H1 (cell line): ENCODE results near the gene PARD3. TPM values are rescaled to one million over a fixed set of nuclear protein-coding genes. Genes with fewer than 3 reads are reported as not detected.

Source experiments
- CTCF ChIA-PET: fragments of 300-600 bp; sonication (Branson Sonifier 250); formaldehyde crosslinking; loops from one replicate; lab custom pipeline; 2021; ENCODE audit not compliant: partially characterized antibody; lab: Charles Lee
- POLR2A ChIA-PET: fragments of 300-600 bp; sonication (Branson Sonifier 250); formaldehyde crosslinking; loops from one replicate; lab custom pipeline; 2021; ENCODE audit warnings: inconsistent platforms; ENCODE audit not compliant: partially characterized antibody; lab: Charles Lee
- DNase-seq, 2 experiments: peaks; one replicate each; pipeline versions ENCODE4 v3.0.0 to v3.0.0-alpha.2; 2010 to 2022; ENCODE audit warnings: low spot score in 2 of 2, low read depth in 1 of 2, mixed read lengths in 1 of 2
- FAIRE-seq: peaks from 2 replicates; lab custom pipeline; 2011; peaks lifted over from hg19 to GRCh38; lab: Jason Lieb, UNC
- H2AFZ ChIP-seq: 2 replicates; pipeline ENCODE4 v1.8.1; 2012; ENCODE audit warnings: low read length, inconsistent platforms
- H2AK5ac ChIP-seq: 2 replicates; pipeline ENCODE4 v1.6.1; 2013; ENCODE audit warnings: low read depth, low read length
- H2BK120ac ChIP-seq: replicated peaks from 2 replicates; pipeline ENCODE3; 2013; ENCODE audit warnings: low read depth, low read length, inconsistent platforms
- H2BK12ac ChIP-seq: 2 replicates; pipeline ENCODE4 v1.6.1; 2013; ENCODE audit warnings: low read depth, low read length
- H2BK15ac ChIP-seq: 2 replicates; pipeline ENCODE4 v1.6.1; 2013; ENCODE audit warnings: low read length
- H2BK20ac ChIP-seq: 2 replicates; pipeline ENCODE4 v1.6.1; 2013; ENCODE audit warnings: low read length
- H2BK5ac ChIP-seq: 2 replicates; pipeline ENCODE4 v1.6.1; 2013; ENCODE audit warnings: low read depth, low read length
- H3K14ac ChIP-seq: 2 replicates; pipeline ENCODE4 v1.6.1; 2013; ENCODE audit warnings: inconsistent platforms; ENCODE audit not compliant: insufficient read length
- H3K18ac ChIP-seq: 2 replicates; pipeline ENCODE4 v1.6.1; 2013; ENCODE audit warnings: low read length; ENCODE audit errors: extremely low read depth
- H3K23ac ChIP-seq: 2 replicates; pipeline ENCODE4 v1.6.1; 2013; ENCODE audit warnings: inconsistent platforms; ENCODE audit not compliant: insufficient read length
- H3K23me2 ChIP-seq: 2 replicates; pipeline ENCODE4 v1.6.1; 2013; ENCODE audit warnings: low read depth, low read length
- H3K27ac ChIP-seq: 2 replicates; pipeline ENCODE4 v1.6.1; 2011; ENCODE audit warnings: low read depth, low read length, inconsistent platforms
- H3K27me3 ChIP-seq, 4 experiments: replicated peaks in 1 of 4; 1 replicate in 1 of 4; 2 replicates in 3 of 4; pipeline versions ENCODE4 v1.6.1 to v1.8.1; 2011 to 2013; ENCODE audit warnings: low read length in 3 of 4, mild to moderate bottlenecking in 3 of 4, inconsistent platforms in 2 of 4, mixed read lengths in 2 of 4, moderate library complexity in 1 of 4; ENCODE audit not compliant: control insufficient read depth in 3 of 4, insufficient read depth in 3 of 4; ENCODE audit errors: extremely low read depth in 1 of 4
- H3K36me3 ChIP-seq, 4 experiments: 2 replicates each; pipeline versions ENCODE4 v1.6.1 to v1.8.1; 2011 to 2013; ENCODE audit warnings: mild to moderate bottlenecking in 4 of 4, low read length in 3 of 4, moderate library complexity in 2 of 4, control low read depth in 1 of 4, inconsistent platforms in 1 of 4; ENCODE audit not compliant: insufficient read depth in 4 of 4, control insufficient read depth in 2 of 4
- H3K4ac ChIP-seq: replicated peaks from 2 replicates; pipeline ENCODE3; 2013; ENCODE audit warnings: low read length, low read depth, mixed read lengths, inconsistent platforms; ENCODE audit not compliant: insufficient read length
- H3K4me1 ChIP-seq, 4 experiments: replicated peaks in 1 of 4; 1 replicate in 1 of 4; 2 replicates in 3 of 4; pipeline versions ENCODE4 v1.6.1 to v1.8.1; 2011 to 2013; ENCODE audit warnings: low read length in 3 of 4, inconsistent platforms in 2 of 4, mixed read lengths in 1 of 4; ENCODE audit not compliant: insufficient read depth in 4 of 4, control insufficient read depth in 3 of 4
- H3K4me2 ChIP-seq, 2 experiments: 2 replicates each; pipeline versions ENCODE4 v1.6.1 to v1.8.1; 2011 to 2013; ENCODE audit warnings: low read depth in 2 of 2, low read length in 2 of 2, control low read depth in 1 of 2, inconsistent platforms in 1 of 2, mild to moderate bottlenecking in 1 of 2; ENCODE audit not compliant: insufficient read depth in 1 of 2
- H3K4me3 ChIP-seq, 4 experiments: fragments of 200-600, 300-600 bp in 1 of 4; sonication (generic), shearing (Covaris generic), sonication (Bioruptor Twin) in 1 of 4; 2 replicates each; pipeline versions ENCODE4 v1.5.1 to v1.8.1; 2011 to 2016; ENCODE audit warnings: low read length in 4 of 4, low read depth in 3 of 4, control low read depth in 2 of 4, inconsistent platforms in 2 of 4, mild to moderate bottlenecking in 2 of 4, mixed read lengths in 1 of 4, moderate library complexity in 1 of 4; ENCODE audit not compliant: insufficient read depth in 2 of 4; ENCODE audit errors: extremely low read depth in 1 of 4
- H3K56ac ChIP-seq: replicated peaks from 2 replicates; pipeline ENCODE3; 2013; ENCODE audit warnings: low read depth, mild to moderate bottlenecking, mixed read lengths, low read length, inconsistent platforms; ENCODE audit not compliant: insufficient read length
- H3K79me1 ChIP-seq: 2 replicates; pipeline ENCODE4 v1.6.1; 2013; ENCODE audit warnings: low read depth, low read length, control low read depth
- H3K79me2 ChIP-seq, 2 experiments: 2 replicates each; pipeline versions ENCODE4 v1.6.1 to v1.8.1; 2012 to 2013; ENCODE audit warnings: low read length in 2 of 2, mild to moderate bottlenecking in 2 of 2, inconsistent platforms in 1 of 2; ENCODE audit not compliant: insufficient read depth in 2 of 2, control insufficient read depth in 1 of 2
- H3K9ac ChIP-seq, 4 experiments: replicated peaks in 1 of 4; 1 replicate in 1 of 4; 2 replicates in 3 of 4; pipeline versions ENCODE4 v1.6.1 to v1.8.1; 2011 to 2013; ENCODE audit warnings: low read depth in 3 of 4, low read length in 3 of 4, control low read depth in 2 of 4, mild to moderate bottlenecking in 2 of 4, moderate library complexity in 2 of 4, inconsistent platforms in 1 of 4; ENCODE audit errors: extremely low read depth in 1 of 4
- H3K9me3 ChIP-seq, 2 experiments: 2 replicates each; pipeline versions ENCODE4 v1.6.1 to v1.8.1; 2012 to 2013; ENCODE audit warnings: mild to moderate bottlenecking in 2 of 2, moderate library complexity in 2 of 2, control low read depth in 1 of 2, inconsistent platforms in 1 of 2, low read depth in 1 of 2, low read length in 1 of 2, mixed read lengths in 1 of 2; ENCODE audit not compliant: insufficient read depth in 2 of 2
- H4K20me1 ChIP-seq, 2 experiments: replicated peaks in 1 of 2; 2 replicates each; pipeline versions ENCODE3 to v1.8.1; 2011 to 2013; ENCODE audit warnings: inconsistent platforms in 2 of 2, low read length in 2 of 2, mild to moderate bottlenecking in 1 of 2; ENCODE audit not compliant: insufficient read depth in 2 of 2, control insufficient read depth in 1 of 2
- H4K5ac ChIP-seq: 2 replicates; pipeline ENCODE4 v1.6.1; 2013; ENCODE audit warnings: low read length, low read depth, mixed read lengths, inconsistent platforms; ENCODE audit not compliant: insufficient read length
- H4K8ac ChIP-seq: 2 replicates; pipeline ENCODE4 v1.8.0; 2013; ENCODE audit warnings: mild to moderate bottlenecking, moderate library complexity, low read length, inconsistent platforms; ENCODE audit not compliant: insufficient read depth; ENCODE audit errors: extremely low read depth
- H4K91ac ChIP-seq: replicated peaks from 2 replicates; pipeline ENCODE3; 2013; ENCODE audit warnings: low read length, mixed read lengths, inconsistent platforms; ENCODE audit not compliant: insufficient read length
- HDAC2 ChIP-seq, 2 experiments: fragments of 300-600 bp in 1 of 2; sonication (generic) in 1 of 2; IDR thresholded peaks; 2 replicates each; pipeline ENCODE4 v1.6.1; 2011 to 2012; ENCODE audit warnings: low read depth in 2 of 2, low read length in 2 of 2, mild to moderate bottlenecking in 2 of 2, moderate library complexity in 2 of 2, borderline replicate concordance in 1 of 2, inconsistent platforms in 1 of 2
- MAFK ChIP-seq: IDR thresholded peaks from 2 replicates; pipeline ENCODE4 v1.6.1; 2012; ENCODE audit warnings: low read depth, mild to moderate bottlenecking, improper control_type of control experiment, low read length
- POLR2A ChIP-seq, 2 experiments: IDR thresholded peaks; 1 replicate in 1 of 2; 2 replicates in 1 of 2; pipeline ENCODE4 v1.6.1; 2011; ENCODE audit warnings: low read depth in 2 of 2, low read length in 2 of 2, mild to moderate bottlenecking in 2 of 2; ENCODE audit errors: control extremely low read depth in 1 of 2
- RBBP5 ChIP-seq: IDR thresholded peaks from 2 replicates; pipeline ENCODE4 v1.7.1; 2012; ENCODE audit warnings: low read depth, mild to moderate bottlenecking, inconsistent platforms, low read length, moderate library complexity, borderline replicate concordance
- SAP30 ChIP-seq: fragments of 300-600 bp; sonication (generic); IDR thresholded peaks from 2 replicates; pipeline ENCODE4 v1.7.1; 2012; ENCODE audit warnings: low read length, moderate library complexity, mild to moderate bottlenecking, inconsistent platforms; ENCODE audit not compliant: insufficient read depth, insufficient replicate concordance
- SP2 ChIP-seq: IDR thresholded peaks from 2 replicates; pipeline ENCODE4 v1.6.1; 2012; ENCODE audit warnings: mild to moderate bottlenecking, low read length, inconsistent platforms
- TAF7 ChIP-seq: optimal IDR thresholded peaks from 2 replicates; pipeline ENCODE3; 2011; ENCODE audit warnings: low read depth, mild to moderate bottlenecking, inconsistent platforms, low read length, moderate library complexity, borderline replicate concordance
- TEAD4 ChIP-seq: IDR thresholded peaks from 2 replicates; pipeline ENCODE4 v1.6.1; 2012; ENCODE audit warnings: low read depth, low read length, inconsistent platforms, mixed read lengths
- WGBS, 2 experiments: shearing (Covaris generic) in 1 of 2; methylation state at CpG; one replicate each; pipeline versions ENCODE4 v1.1.6 to v1.1.7; 2013 to 2015; ENCODE audit warnings: low lambda C conversion rate in 2 of 2, mixed read lengths in 2 of 2, inconsistent platforms in 1 of 2, low coverage in 1 of 2, missing lambda C conversion rate in 1 of 2; ENCODE audit not compliant: insufficient replicate concordance in 2 of 2, insufficient coverage in 1 of 2, insufficient read length in 1 of 2; ENCODE audit errors: extremely low coverage in 1 of 2, missing lambda C conversion rate in 1 of 2; 5-methylcytosine and 5-hydroxymethylcytosine counted together
- polyA plus RNA-seq, 7 experiments: library from polyadenylated mRNA; depleted of rRNA in 3 of 7; stranded (reverse) in 5 of 7; unstranded in 2 of 7; fragments of >200 nt in 5 of 7; fragments of 200-250 nt in 2 of 7; gene quantifications; 1 replicate in 5 of 7; 2 replicates in 1 of 7; 4 replicates in 1 of 7; pipeline versions ENCODE4 v1.2.1 to v1.2.3, GENCODE V29; 2011 to 2013; ENCODE audit warnings: missing spikeins in 2 of 7, mixed read lengths in 2 of 7
- total RNA-seq: library from RNA; stranded (reverse); fragmentation: NEBNext Ultra II Directional; extraction: Animal tissue kit (Norgen Biotek cat#: 25700); gene quantifications from 2 replicates; pipeline ENCODE4 v1.2.1, GENCODE V29; 2021

PARD3 gene
- total and polyA plus RNA-seq, 2 of the 8 experiments (the other 6 are each of a cell fraction or from before 2014, with no cell fraction given), result 19.7 to 49.1 TPM

GRCh38 chr10:34163075-34163905, 651.8 kb downstream of the PARD3 start:
- ChIA-PET CTCF (no interaction called here), POLR2A (no interaction called here)
- H3K14ac ChIP-seq, result no peak overlapping the region
- H2AK5ac ChIP-seq, result no peak overlapping the region
- no peak overlapping the region for H4K91ac ChIP-seq
- H2BK120ac ChIP-seq, result no peak overlapping the region
- no peak overlapping the region for H3K4me2 ChIP-seq
- H3K9ac ChIP-seq, result no peak overlapping the region
- no peak overlapping the region for H3K18ac ChIP-seq
- TF ChIP-seq MAFK (no peak), SAP30 (no peak), RBBP5 (no peak), SP2 (no peak), POLR2A (IDR thresholded peaks at IDR 0.05; ENCODE audit: control extremely low read depth in 1 of 2, low read depth in 2 of 2, low read length in 2 of 2) (no peak), TAF7 (no peak), TEAD4 (no peak), HDAC2 (IDR thresholded peaks at IDR 0.05; ENCODE audit: borderline replicate concordance in 1 of 2, low read depth in 2 of 2, low read length in 2 of 2) (no peak)
- no peaks in the 10 kb centered on the region for H3K79me2 ChIP-seq
- H4K5ac ChIP-seq, result no peak overlapping the region
- no peak for FAIRE-seq
- no peaks in the 10 kb centered on the region for H3K27me3 ChIP-seq
- no peak overlapping the region for H2BK5ac ChIP-seq
- DNase-seq, result no peak
- no peak overlapping the region for H2BK12ac ChIP-seq
- no peak overlapping the region for H3K23ac ChIP-seq
- H3K36me3 ChIP-seq, result no peaks in the 10 kb centered on the region
- no peak overlapping the region; the same call in 1 of the 2 replicates for H2BK20ac ChIP-seq
- H3K79me1 ChIP-seq, result no peaks in the 10 kb centered on the region
- H3K4me3 ChIP-seq, result no peak overlapping the region
- peaks cover 0 to 2% (median 0%) of the 10 kb centered on the region in 4 experiments; a peak in 3 of 7 replicates for H3K4me1 ChIP-seq
- H4K20me1 ChIP-seq, result no peaks in the 10 kb centered on the region
- no peak overlapping the region for H2BK15ac ChIP-seq
- H3K56ac ChIP-seq, result no peak overlapping the region
- H3K9me3 ChIP-seq, result no peaks in the 10 kb centered on the region
- H2AFZ ChIP-seq, result no peak overlapping the region
- H4K8ac ChIP-seq, result no peak overlapping the region
- WGBS, 2 experiments, result 87% methylated on average over 11 of the region's 11 CpGs; no CpG with 5 or more reads in 1 of the 2 experiments
- H3K23me2 ChIP-seq, result no peaks in the 10 kb centered on the region
- no peak overlapping the region for H3K27ac ChIP-seq
- no peak overlapping the region for H3K4ac ChIP-seq
